Jurkat, Clone E6-1 (cell line): ENCODE data around the gene NFXL1. TPM values are rescaled to one million over a fixed set of nuclear protein-coding genes. Genes with fewer than 3 reads are reported as not detected.
"Not testable (repeated sequence)": the region's sequence is repeated elsewhere in the genome, so short reads cannot be mapped to it uniquely, and the experiment has no call there.

Experiments
- DNase-seq: peaks from one replicate; pipeline ENCODE4 v3.0.0-alpha.2; 2011; ENCODE audit warnings: low read depth, low spot score
- H3K4me3 ChIP-seq: 2 replicates; pipeline ENCODE4 v1.5.1; 2011; ENCODE audit warnings: mild to moderate bottlenecking, low read length, control low read depth, moderate library complexity
- polyA plus RNA-seq: library from polyadenylated mRNA; unstranded; fragments of >200 nt; gene quantifications from one replicate; pipeline ENCODE4 v1.2.1, GENCODE V29; 2012; ENCODE audit warnings: missing spikeins; ENCODE audit not compliant: insufficient read length, insufficient read depth

NFXL1 gene
- 7.9 TPM for polyA plus RNA-seq

DNA sequence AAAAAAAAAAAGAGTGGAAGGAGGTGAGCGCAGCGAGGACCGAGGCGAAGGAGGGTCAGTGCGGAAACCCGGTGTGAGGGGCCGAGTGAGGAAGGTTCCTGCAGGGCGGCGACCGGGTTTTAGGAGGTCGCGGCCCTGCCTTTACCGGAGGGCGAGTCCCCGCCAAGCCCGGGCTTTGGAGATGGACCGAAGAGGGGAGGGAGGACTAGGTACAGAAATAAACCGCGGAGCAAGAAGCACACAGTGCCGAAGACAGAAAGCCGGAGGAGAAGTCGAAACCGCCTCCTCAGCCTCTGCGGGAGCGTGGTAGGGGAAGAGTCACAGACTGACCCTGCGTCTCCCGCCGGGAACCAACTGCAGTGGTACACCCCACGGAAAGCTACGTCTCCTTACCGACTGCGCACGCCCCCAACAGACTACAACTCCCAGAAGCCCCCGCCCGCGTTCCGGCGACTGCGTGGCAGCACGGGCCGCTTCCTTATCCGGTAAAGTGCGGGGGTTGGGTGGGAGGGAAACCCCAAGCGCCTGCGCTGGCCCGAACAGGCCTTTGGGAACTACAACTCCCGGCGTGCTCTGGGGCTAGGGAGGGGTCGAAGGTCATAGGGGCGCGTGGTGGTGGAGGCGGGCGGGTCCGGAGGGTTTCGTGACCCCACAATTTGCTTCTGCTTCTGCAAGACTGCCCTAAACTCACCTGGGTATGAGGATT, at the start of gene NFXL1:
Gene NFXL1, minus strand, starts transcription at position 364 of the 706 bp plus-strand sequence. CDS start 380 bp downstream, outside the sequence.
- H3K4me3 ChIP-seq = peak within 1 kb of the TSS; percentile 87
- DNase-seq = peak; percentile 93

GRCh38 chr4:47954677-47955076, 40.3 kb upstream of the NFXL1 start:
- no peak overlapping the region for H3K4me3 ChIP-seq
- DNase-seq = no peak

- DNase-seq = no peak
- H3K4me3 ChIP-seq = no peak overlapping the region
Observed at GRCh38 chr4:47954245-47954644, 39.9 kb upstream of the NFXL1 start.

DNA sequence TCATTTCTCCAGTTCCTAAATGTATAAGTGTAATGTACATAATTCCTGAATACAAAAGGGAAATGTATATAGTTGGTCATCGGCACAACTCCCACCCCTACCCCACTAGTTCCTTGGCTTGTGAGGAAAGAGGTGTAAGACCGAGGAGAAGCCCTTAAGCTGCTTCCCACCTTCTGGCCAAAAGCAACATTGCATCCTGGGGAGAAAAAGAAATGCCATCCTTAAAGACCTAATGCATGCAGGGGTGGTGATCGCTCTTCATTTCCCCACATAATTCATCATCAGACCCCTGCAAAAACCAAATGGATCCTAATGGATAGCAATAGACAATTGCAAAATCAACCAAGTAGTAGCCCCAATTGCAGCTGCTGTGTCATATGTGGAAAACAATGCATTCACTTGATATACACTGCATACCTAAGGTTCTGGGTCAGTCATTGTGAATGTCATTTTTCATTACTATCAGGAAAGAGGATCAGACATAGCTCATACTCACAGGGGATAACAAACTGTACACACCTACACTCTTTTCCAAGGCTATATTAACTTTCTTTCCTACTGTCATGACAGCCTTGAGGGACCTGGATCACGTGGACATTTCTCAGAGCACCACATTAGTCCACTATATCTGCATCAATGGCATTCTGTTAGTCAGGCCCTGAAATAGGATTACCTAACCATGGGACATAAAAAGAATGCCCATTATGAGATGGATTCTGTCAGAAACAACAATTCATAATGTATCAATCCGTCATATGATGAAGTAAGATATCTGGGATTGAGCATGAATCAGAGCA, 31.7 kb upstream of the NFXL1 start:
- no peak for DNase-seq
- no peak overlapping the region for H3K4me3 ChIP-seq

DNA sequence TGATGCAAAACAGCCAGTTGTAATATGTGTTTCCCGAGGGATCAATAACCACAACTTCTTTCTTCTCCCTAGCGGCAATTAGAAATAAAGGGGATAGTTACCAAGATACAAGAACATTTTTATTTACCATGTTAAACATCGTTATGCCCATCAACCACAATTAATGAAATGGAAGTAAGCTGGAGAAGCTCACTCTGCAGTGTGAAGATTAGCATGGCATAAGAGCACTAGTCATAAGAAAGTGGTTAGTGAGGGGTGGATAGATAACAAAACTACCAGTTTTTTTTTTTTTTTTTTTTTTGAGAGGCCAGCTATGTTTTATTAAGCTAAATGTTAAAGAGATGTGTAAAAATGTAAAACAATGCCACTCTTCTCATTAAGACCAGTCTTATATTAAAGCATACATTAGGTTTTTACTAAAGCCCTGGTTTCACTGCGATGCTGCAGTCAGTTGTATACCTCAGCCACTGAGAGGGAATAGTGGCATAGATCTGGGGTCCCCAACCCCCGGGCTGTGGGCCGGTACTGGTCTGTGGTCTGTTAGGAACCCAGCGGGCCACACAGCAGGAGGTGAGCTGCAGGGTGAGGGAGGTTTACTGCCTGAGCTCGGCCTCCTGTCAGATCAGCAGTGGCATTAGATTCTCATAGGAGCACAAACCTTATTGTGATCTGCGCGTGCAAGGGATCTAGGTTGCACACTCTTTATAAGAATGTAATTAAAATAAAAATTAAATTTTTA, 27.9 kb upstream of the NFXL1 start:
- no peak for DNase-seq
- no peak overlapping the region for H3K4me3 ChIP-seq

- no peak overlapping the region for H3K4me3 ChIP-seq
Observed at GRCh38 chr4:47939456-47939855, 25.1 kb upstream of the NFXL1 start.

GRCh38 chr4:47936336-47936735, 22.0 kb upstream of the NFXL1 start:
- no peak overlapping the region for H3K4me3 ChIP-seq
- no peak for DNase-seq

More at GRCh38 chr4:47939456-47939855, 25.1 kb upstream of the NFXL1 start:
- no peak for DNase-seq

- H3K4me3 ChIP-seq = no peak overlapping the region
- DNase-seq = peak; percentile 50
Observed at GRCh38 chr4:47933840-47934239, 19.5 kb upstream of the NFXL1 start.

DNA sequence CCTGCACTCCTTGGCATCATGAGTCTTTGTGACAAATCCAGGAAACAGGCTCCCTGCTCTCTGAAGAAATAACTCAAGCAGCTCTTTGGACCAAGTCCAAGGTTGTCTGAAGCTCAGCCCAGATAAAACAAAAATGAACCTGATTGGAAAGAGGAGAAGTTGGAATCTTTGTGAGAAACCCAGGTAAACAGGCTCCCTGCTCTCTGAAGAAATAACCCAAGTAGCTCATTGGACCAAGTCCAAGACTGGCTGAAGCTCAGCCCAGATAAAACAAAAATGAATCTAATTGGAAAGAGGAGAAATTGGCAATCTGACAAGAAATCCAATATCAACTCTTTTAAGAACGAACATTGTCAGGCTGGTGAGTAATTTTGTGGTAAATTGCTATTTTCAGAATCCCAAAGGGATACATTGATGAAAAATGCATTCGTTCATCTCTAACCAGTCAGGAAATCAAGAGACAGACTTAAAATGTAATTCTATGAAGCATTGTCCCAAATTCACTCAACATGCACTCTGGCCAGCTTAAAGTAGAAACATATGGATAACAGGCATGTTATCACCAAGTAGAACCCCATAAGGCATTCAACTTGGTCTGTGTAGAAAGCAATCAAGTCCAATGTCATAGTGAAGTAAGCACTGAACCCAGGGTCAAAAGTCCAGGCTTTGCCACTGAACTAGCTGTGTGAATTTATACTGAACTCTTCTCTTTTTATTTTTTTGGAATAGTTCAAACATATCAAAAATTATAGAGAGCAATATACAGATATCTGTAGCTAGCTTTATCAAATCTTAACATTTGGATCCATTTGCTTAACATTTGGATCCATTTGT, 16.8 kb upstream of the NFXL1 start:
- H3K4me3 ChIP-seq = no peak overlapping the region
- no peak for DNase-seq

DNA sequence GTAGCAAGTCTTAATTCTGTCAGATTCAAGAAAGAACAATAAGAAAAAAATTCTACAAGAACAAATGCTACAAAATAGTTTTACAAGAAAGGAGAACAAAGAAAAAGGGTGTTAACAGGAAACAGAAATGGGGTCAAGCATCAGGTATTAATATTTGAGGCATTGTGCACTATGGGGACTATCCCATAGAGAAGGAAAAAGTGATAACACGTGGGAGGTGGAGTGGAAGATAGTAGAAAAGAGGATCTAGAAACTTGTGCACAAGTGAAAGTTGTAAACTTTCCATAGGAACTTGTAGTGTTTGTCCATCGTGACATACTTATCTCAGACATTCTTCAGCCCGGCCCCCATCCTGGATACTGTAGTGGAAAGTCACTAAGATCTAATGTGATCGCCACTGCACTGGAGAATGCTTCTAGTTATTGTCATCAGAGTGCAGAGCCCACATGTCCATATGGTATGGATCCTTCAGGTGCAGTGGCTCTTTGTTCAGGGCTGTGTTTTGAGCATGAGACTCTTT, 15.4 kb upstream of the NFXL1 start:
- no peak for DNase-seq

DNA sequence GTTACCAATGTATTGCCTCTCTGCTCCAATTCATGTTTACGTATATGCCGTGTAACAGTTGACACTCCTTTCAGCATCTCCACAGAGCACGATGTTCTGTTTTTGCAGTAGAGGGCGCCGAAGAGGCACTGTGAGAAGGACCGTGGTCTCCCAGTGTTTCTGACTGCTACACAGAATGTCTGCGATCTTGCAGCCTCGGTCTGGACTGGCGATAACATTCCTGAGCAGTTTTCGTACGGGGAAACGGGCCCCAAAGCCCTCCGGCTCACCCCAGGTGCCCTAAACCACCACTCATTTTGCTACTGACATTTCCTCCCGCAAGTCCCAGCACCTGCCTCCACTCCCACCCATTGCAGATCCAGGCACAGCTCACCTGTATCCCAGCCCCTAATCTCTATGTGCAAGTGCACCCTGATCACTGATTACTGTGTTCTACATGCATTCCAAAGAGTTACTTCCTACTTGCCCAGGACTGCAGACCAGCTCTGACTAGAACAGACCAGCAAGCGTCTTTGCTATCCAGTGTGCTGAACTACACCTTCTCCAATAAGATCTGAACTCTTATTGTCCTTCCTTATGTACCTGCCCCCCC, 12.4 kb upstream of the NFXL1 start:
- DNase-seq = peak; percentile 33
- H3K4me3 ChIP-seq = no peak overlapping the region

More for the DNA sequence above, 15.4 kb upstream of the NFXL1 start:
- H3K4me3 ChIP-seq = no peak overlapping the region

DNA sequence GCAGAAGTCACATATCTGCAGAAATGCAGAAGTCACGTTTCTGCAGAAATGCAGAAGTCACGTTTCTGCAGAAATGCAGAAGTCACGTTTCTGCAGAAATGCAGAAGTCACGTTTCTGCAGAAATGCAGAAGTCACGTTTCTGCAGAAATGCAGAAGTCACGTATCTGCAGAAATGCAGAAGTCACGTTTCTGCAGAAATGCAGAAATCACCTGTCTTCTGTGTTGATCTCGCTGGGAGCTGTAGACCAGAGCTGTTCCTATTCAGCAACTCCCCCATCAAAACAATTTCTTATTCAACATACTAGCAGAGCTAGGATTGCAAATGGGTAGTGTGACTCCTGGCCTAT, 8.9 kb upstream of the NFXL1 start:
- not testable (repeated sequence) for H3K4me3 ChIP-seq, DNase-seq

- not testable (repeated sequence) for DNase-seq, H3K4me3 ChIP-seq
Observed at GRCh38 chr4:47922436-47923260, 8.3 kb upstream of the NFXL1 start.

DNA sequence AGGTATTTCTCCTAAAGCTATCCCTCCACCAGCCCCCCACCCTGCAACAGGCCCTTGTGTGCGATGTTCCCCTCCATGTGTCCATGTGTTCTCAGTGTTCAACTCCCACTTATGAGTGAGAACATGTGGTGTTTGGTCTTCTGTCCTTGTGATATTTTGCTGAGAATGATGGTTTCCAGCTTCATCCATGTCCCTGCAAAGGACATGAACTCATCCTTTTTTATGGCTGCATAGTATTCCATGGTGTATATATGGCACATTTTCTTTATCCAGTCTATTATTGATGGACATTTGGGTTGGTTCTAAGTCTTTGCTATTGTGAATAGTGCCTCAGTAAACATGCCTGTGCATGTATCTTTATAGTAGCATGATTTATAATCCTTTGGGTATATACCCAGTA, 2.8 kb upstream of the NFXL1 start:
- DNase-seq, H3K4me3 ChIP-seq: not testable (repeated sequence)

DNA sequence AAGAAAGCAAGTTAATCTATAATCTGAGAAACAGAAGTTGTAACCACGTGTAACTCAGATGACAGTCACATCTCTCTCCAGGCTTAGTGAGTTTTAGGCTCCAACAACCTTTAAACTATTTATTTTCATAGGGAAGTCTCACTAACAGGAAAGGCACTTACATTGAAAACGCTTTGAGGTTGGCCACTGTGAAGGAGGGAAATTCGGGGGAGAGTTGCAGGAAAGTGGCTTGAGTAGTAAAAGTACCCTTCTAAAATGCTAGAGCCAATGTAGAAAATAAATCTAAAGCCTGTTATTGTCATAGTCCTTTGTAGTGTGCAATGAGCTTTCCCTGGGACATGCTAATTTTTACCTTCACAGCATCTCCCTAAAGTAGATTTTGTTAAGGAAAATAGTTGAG, 995 bp upstream of the NFXL1 start:
- no peak overlapping the region for H3K4me3 ChIP-seq
- no peak for DNase-seq

DNA sequence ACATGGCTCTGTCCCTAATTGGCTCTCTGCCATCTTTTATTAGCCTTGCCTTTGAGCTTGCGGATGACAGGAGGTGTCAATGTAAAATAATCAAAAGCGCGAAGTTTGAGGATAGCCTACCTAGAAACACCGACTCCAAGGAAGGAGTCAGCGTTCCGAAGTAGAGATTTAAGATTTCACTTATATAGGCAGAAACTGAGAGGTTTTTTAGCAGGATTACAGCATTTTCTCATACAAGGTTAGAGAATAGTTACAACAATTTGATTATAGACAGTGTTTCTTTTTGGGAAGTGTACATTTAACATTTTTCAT, 499 bp upstream of the NFXL1 start:
- no peak for DNase-seq
- peak overlapping the region; percentile 87 for H3K4me3 ChIP-seq

GRCh38 chr4:47913861-47914219, 543 bp downstream of the NFXL1 start:
- DNase-seq = no peak
- peak overlapping the region; percentile 87 for H3K4me3 ChIP-seq

DNA sequence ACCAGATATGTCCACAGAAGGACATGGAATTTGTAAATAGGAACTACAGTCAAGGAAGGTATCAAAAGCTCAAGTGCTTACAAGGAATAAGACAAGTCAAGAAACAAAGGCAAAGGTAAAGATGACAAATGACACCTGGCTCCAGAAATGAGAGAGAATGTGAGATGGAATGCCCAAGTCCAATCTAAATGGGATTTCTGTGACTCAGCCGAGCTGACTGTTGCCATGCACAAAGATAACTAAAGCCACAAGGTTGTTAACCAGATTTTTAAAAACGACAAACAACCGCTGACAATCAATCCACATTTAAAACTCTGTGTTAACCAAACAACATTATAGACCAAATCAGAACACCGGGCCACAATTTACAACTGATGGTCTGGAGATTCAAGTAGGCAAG, 1.1 kb downstream of the NFXL1 start:
- no peak for DNase-seq

More for the DNA sequence above, 1.1 kb downstream of the NFXL1 start:
- H3K4me3 ChIP-seq = peak overlapping the region; percentile 87
